Subcutaneous adipose tissue (tissue), 4 donors: Measurements from ENCODE around the gene PSME4. TPM values are rescaled to one million over a fixed set of nuclear protein-coding genes. Genes with fewer than 3 reads are reported as not detected.

Experiments
- CTCF ChIP-seq: fragments of 450-650 bp; IDR thresholded peaks from one replicate; pipeline ENCODE4 v1.5.1; 2016; ENCODE audit warnings: low read depth, mild to moderate bottlenecking, control low read depth, antibody characterized with exemption, moderate library complexity
- total RNA-seq, 4 donors: library from RNA; depleted of rRNA; stranded (reverse); fragments of >200 nt; gene quantifications; one replicate each; pipeline ENCODE4 v1.1.0, GENCODE V29; 2016

PSME4 gene
- total RNA-seq, 4 donors from 2014 or later, result 39.6 to 91.1 (median 68.1) TPM

- no peak for TF ChIP-seq CTCF
Observed at GRCh38 chr2:53861824-53862223, 109.0 kb downstream of the PSME4 start.

- TF ChIP-seq CTCF, result no peak
Observed at GRCh38 chr2:53859206-53860181, 111.3 kb downstream of the PSME4 start, which contains the start of gene GPR75. GPR75 (minus strand) TSS chr2:53859967; CDS start chr2:53854756, 5,211 bp downstream.

GRCh38 chr2:53856272-53856671, 114.5 kb downstream of the PSME4 start:
- TF ChIP-seq CTCF, result no peak

GRCh38 chr2:53854678-53855077, 116.1 kb downstream of the PSME4 start:
- TF ChIP-seq CTCF, result no peak

- no peak for TF ChIP-seq CTCF
Observed at GRCh38 chr2:53852532-53852931, 118.3 kb downstream of the PSME4 start.

- no peak for TF ChIP-seq CTCF
Observed at GRCh38 chr2:53848062-53848461, 122.7 kb downstream of the PSME4 start.

GRCh38 chr2:53843595-53843994, 127.2 kb downstream of the PSME4 start:
- TF ChIP-seq CTCF, result no peak
